Activated T-helper 17 cell treated with anti-CD3 and anti-CD28 coated beads, Interleukin-2, amount 50 U/mL, for 72 hours (primary cell): Measurements from ENCODE around the gene LEAP2. TPM values are rescaled to one million over a fixed set of nuclear protein-coding genes. Genes with fewer than 3 reads are reported as not detected.

Experiments
- ATAC-seq: fragments of 150-1000 bp; cut with Tn5 transposase; replicated peaks from 2 replicates; pipeline ENCODE4 v1.10.0; 2021; ENCODE audit warnings: mild to moderate bottlenecking, moderate library complexity
- H3K27ac Mint-ChIP-seq: one replicate; pipeline ENCODE4 v1.8.0; 2022; ENCODE audit warnings: mixed read lengths
- H3K27me3 Mint-ChIP-seq: one replicate; pipeline ENCODE4 v1.8.0; 2022; ENCODE audit warnings: mixed read lengths
- H3K36me3 Mint-ChIP-seq: one replicate; pipeline ENCODE4 v1.8.0; 2022; ENCODE audit warnings: low read depth, mild to moderate bottlenecking, mixed read lengths
- H3K4me1 Mint-ChIP-seq: one replicate; pipeline ENCODE4 v1.8.0; 2022; ENCODE audit warnings: mixed read lengths
- H3K4me3 Mint-ChIP-seq: one replicate; pipeline ENCODE4 v1.8.0; 2022; ENCODE audit warnings: mild to moderate bottlenecking, mixed read lengths
- H3K9me3 Mint-ChIP-seq: one replicate; pipeline ENCODE4 v1.8.0; 2022; ENCODE audit warnings: mixed read lengths
- total RNA-seq, 2 donors: library from RNA; stranded (reverse); gene quantifications; one replicate each; pipeline ENCODE4 v1.2.3, GENCODE V29; 2022

The LEAP2 gene
- total RNA-seq, 2 donors from 2014 or later, result 1.8 to 2.9 TPM

- ATAC-seq, result no peak
- no peaks in the 10 kb centered on the region for H3K27me3 Mint-ChIP-seq
- peaks cover 5% of the 10 kb centered on the region for H3K4me1 Mint-ChIP-seq
- no peak overlapping the region for H3K4me3 Mint-ChIP-seq
- no peak overlapping the region for H3K27ac Mint-ChIP-seq
- peaks cover 87% of the 10 kb centered on the region for H3K36me3 Mint-ChIP-seq
- no peaks in the 10 kb centered on the region for H3K9me3 Mint-ChIP-seq
These were observed 42.6 kb downstream of the LEAP2 start for GRCh38 chr5:132916086-132916485.

Other genes starting within 250 kb of the LEAP2 start
- gene IL13, start 215.5 kb upstream of the LEAP2 start, total RNA-seq, result 1 to 10 TPM; 2.4 to 4.3 TPM
- not detected for gene IL4, start 199.7 kb upstream of the LEAP2 start, total RNA-seq
- 10 to 100 TPM in 1 of 2 donors, 1 to 10 TPM in 1; 8.3 to 13.9 TPM for gene KIF3A, start 136.1 kb upstream of the LEAP2 start, total RNA-seq
- gene CCNI2, start 126.2 kb upstream of the LEAP2 start, total RNA-seq, result 1 to 10 TPM; 1.2 to 3.3 TPM
- gene SEPTIN8, start 96.4 kb upstream of the LEAP2 start, total RNA-seq, result 10 to 100 TPM; 13.6 to 14.7 TPM
- not detected for gene SOWAHA, start 60.4 kb upstream of the LEAP2 start, total RNA-seq
- 1 to 10 TPM in 1 of 2 donors, under 1 TPM in 1; 0.54 to 3.4 TPM for gene SHROOM1, start 43.0 kb upstream of the LEAP2 start, total RNA-seq
- under 1 TPM; 0.26 to 0.69 TPM for gene GDF9, start 7.2 kb upstream of the LEAP2 start, total RNA-seq
- gene UQCRQ, start 7.0 kb upstream of the LEAP2 start, total RNA-seq, result 100 to 1,000 TPM; 219 to 408 TPM
- gene AFF4, start 90.0 kb downstream of the LEAP2 start, total RNA-seq, result 10 to 100 TPM; 33.3 to 72.3 TPM
- 10 to 100 TPM; 19.4 to 23.3 TPM for gene ZCCHC10, start 152.9 kb downstream of the LEAP2 start, total RNA-seq
- gene HSPA4, start 178.3 kb downstream of the LEAP2 start, total RNA-seq, result 100 to 1,000 TPM in 1 of 2 donors, 10 to 100 TPM in 1; 95.5 to 190 TPM